Glutamatergic neuron (in vitro differentiated cells): Measurements from ENCODE around the gene MYB. TPM values are rescaled to one million over a fixed set of nuclear protein-coding genes. Genes with fewer than 3 reads are reported as not detected.
"Not testable (repeated sequence)": the region's sequence is repeated elsewhere in the genome, so short reads cannot be mapped to it uniquely, and the experiment has no call there.

Source experiments
- DNase-seq: peaks from one replicate; pipeline ENCODE4 v3.0.0; 2022
- H3K27ac Mint-ChIP-seq: one replicate; pipeline ENCODE4 v1.8.0; 2020; ENCODE audit warnings: mild to moderate bottlenecking, mixed read lengths, inconsistent platforms; ENCODE audit not compliant: unreplicated experiment
- H3K27me3 Mint-ChIP-seq: one replicate; pipeline ENCODE4 v1.8.0; 2020; ENCODE audit warnings: mild to moderate bottlenecking, moderate library complexity, mixed read lengths, inconsistent platforms; ENCODE audit not compliant: unreplicated experiment
- H3K36me3 Mint-ChIP-seq: one replicate; pipeline ENCODE4 v1.8.0; 2020; ENCODE audit warnings: mild to moderate bottlenecking, mixed read lengths, inconsistent platforms; ENCODE audit not compliant: unreplicated experiment
- H3K4me1 Mint-ChIP-seq: one replicate; pipeline ENCODE4 v1.8.0; 2020; ENCODE audit warnings: mild to moderate bottlenecking, low read depth, mixed read lengths, inconsistent platforms; ENCODE audit not compliant: unreplicated experiment
- H3K4me3 Mint-ChIP-seq: one replicate; pipeline ENCODE4 v1.8.0; 2020; ENCODE audit warnings: mild to moderate bottlenecking, mixed read lengths, inconsistent platforms; ENCODE audit not compliant: unreplicated experiment
- H3K9me3 Mint-ChIP-seq: one replicate; pipeline ENCODE4 v1.8.0; 2020; ENCODE audit warnings: mild to moderate bottlenecking, moderate library complexity, mixed read lengths, inconsistent platforms; ENCODE audit not compliant: unreplicated experiment
- total RNA-seq: library from RNA; stranded (reverse); fragmentation: NEBNext Ultra II Directional; extraction: Animal tissue kit (Norgen Biotek cat#: 25700); gene quantifications from one replicate; pipeline ENCODE4 v1.2.1, GENCODE V29; 2021; ENCODE audit not compliant: unreplicated experiment
- TF ChIP-seq, protein P1 (sequence below): fragments of 200-600 bp; sonication (generic); IDR thresholded peaks from one replicate; pipeline ENCODE4 v1.5.0; 2021; ENCODE audit not compliant: partially characterized antibody, unreplicated experiment

The MYB gene
- total RNA-seq, 1 donor from 2014 or later: 0.56 TPM

- Mint-ChIP-seq H3K9me3 (no peaks in the 10 kb centered on the region), H3K4me1 (no peaks in the 10 kb centered on the region), H3K4me3 (no peak overlapping the region), H3K27ac (no peak overlapping the region), H3K27me3 (no peaks in the 10 kb centered on the region), H3K36me3 (no peaks in the 10 kb centered on the region)
- TF ChIP-seq, protein P1, sequence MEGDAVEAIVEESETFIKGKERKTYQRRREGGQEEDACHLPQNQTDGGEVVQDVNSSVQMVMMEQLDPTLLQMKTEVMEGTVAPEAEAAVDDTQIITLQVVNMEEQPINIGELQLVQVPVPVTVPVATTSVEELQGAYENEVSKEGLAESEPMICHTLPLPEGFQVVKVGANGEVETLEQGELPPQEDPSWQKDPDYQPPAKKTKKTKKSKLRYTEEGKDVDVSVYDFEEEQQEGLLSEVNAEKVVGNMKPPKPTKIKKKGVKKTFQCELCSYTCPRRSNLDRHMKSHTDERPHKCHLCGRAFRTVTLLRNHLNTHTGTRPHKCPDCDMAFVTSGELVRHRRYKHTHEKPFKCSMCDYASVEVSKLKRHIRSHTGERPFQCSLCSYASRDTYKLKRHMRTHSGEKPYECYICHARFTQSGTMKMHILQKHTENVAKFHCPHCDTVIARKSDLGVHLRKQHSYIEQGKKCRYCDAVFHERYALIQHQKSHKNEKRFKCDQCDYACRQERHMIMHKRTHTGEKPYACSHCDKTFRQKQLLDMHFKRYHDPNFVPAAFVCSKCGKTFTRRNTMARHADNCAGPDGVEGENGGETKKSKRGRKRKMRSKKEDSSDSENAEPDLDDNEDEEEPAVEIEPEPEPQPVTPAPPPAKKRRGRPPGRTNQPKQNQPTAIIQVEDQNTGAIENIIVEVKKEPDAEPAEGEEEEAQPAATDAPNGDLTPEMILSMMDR: no peak
- DNase-seq: no peak
These were observed 21.6 kb upstream of the MYB start for GRCh38 chr6:135159531-135159930.

GRCh38 chr6:135161411-135162395 lies 19.4 kb upstream of the MYB start:
- H3K9me3 Mint-ChIP-seq: no peaks in the 10 kb centered on the region

DNA sequence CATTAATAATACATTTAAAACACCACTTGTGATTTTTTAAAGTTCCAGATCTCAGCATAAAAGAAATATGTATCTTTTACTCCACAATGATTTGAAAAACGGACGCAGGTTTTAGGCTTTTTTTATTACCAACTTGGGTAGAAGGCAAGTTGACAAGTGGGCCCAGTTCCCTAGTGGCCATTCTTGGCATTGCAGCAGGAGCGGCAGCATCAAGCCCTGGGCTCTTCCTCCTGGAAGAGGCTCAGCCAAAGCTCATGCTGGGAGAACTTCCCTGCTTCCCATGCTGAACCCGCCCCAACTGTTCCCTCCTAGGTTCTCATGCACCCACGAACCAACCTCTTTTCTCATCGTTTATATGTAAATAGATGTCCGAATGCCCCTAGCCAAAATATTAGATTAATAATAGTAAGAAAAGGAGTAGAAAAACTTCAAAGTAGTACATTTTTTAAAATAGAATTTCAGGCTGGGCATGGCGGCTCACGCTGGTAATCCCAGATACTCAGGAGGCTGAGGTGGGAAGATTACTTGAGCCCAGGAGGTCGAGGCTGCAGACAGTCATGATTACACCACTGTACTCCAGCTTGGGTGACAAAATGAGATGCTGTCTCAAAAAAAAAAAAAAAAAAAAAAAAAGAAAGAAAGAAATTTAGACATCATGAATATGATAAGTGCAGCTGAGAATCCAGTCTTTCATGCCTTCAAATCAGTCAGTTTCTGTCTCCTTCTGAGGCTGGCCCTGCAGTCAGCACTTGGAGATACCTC lies 18.2 kb upstream of the MYB start:
- TF ChIP-seq, protein P1: peak; percentile 94
- Mint-ChIP-seq H3K4me1 (no peaks in the 10 kb centered on the region), H3K27me3 (peaks cover 2% of the 10 kb centered on the region), H3K4me3 (no peak overlapping the region), H3K27ac (no peak overlapping the region), H3K36me3 (no peaks in the 10 kb centered on the region), H3K9me3 (no peaks in the 10 kb centered on the region)
- DNase-seq: peak; percentile 84

More at GRCh38 chr6:135161411-135162395, 19.4 kb upstream of the MYB start:
- no peaks in the 10 kb centered on the region for H3K4me1 Mint-ChIP-seq
- no peak for DNase-seq
- H3K36me3 Mint-ChIP-seq: no peaks in the 10 kb centered on the region
- no peak overlapping the region for H3K27ac Mint-ChIP-seq
- H3K4me3 Mint-ChIP-seq: no peak overlapping the region
- peaks cover 2% of the 10 kb centered on the region for H3K27me3 Mint-ChIP-seq
- TF ChIP-seq, protein P1: no peak

DNA sequence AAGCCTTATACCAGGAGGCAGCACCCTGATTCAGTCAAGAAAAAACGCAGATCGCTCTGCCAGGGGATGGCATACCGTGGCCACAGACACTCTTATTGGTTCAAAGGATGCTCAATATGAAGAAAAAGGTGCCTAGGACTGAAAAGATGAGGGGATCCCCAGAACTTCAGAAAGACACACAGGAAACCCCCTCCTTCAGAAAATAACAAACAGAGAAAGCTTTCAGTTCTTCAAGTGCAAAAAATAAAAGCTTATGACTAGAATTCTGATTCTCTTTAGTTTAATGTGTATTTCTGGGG lies 17.7 kb upstream of the MYB start:
- H3K36me3 Mint-ChIP-seq: no peaks in the 10 kb centered on the region
- DNase-seq: no peak
- H3K27me3 Mint-ChIP-seq: peaks cover 2% of the 10 kb centered on the region
- no peak overlapping the region for H3K27ac Mint-ChIP-seq
- TF ChIP-seq, protein P1: no peak
- H3K4me1 Mint-ChIP-seq: no peaks in the 10 kb centered on the region
- H3K4me3 Mint-ChIP-seq: no peak overlapping the region
- H3K9me3 Mint-ChIP-seq: no peaks in the 10 kb centered on the region

- H3K4me1 Mint-ChIP-seq, H3K27ac Mint-ChIP-seq, H3K9me3 Mint-ChIP-seq: not testable (repeated sequence)
These were observed 16.7 kb upstream of the MYB start for GRCh38 chr6:135164387-135164786.

More at GRCh38 chr6:135164387-135164786, 16.7 kb upstream of the MYB start:
- not testable (repeated sequence) for H3K36me3 Mint-ChIP-seq, H3K4me3 Mint-ChIP-seq, DNase-seq, H3K27me3 Mint-ChIP-seq
